Fibroblast of pulmonary artery (primary cell): ENCODE results near the gene MCMBP.
A peak's percentile ranks its signal among the peaks of the same experiment; 100 is the strongest.

ENCODE experiments used
- DNase-seq: peaks from one replicate; pipeline ENCODE4 v3.0.0-alpha.2; 2010; ENCODE audit warnings: low read depth
- H3K4me3 ChIP-seq: replicated peaks from 2 replicates; pipeline ENCODE4 v1.5.1; 2011; ENCODE audit warnings: low read depth, mild to moderate bottlenecking, control low read depth, low read length, moderate library complexity
- TF ChIP-seq, protein P1 (sequence below): IDR thresholded peaks from 2 replicates; pipeline ENCODE4 v1.5.1; 2011; ENCODE audit warnings: mild to moderate bottlenecking, control low read depth, low read length, inconsistent platforms; ENCODE audit errors: missing control alignments

MCMBP gene

GRCh38 chr10:119812684-119813083 is 60.0 kb downstream of the MCMBP start:
- TF ChIP-seq, protein P1, sequence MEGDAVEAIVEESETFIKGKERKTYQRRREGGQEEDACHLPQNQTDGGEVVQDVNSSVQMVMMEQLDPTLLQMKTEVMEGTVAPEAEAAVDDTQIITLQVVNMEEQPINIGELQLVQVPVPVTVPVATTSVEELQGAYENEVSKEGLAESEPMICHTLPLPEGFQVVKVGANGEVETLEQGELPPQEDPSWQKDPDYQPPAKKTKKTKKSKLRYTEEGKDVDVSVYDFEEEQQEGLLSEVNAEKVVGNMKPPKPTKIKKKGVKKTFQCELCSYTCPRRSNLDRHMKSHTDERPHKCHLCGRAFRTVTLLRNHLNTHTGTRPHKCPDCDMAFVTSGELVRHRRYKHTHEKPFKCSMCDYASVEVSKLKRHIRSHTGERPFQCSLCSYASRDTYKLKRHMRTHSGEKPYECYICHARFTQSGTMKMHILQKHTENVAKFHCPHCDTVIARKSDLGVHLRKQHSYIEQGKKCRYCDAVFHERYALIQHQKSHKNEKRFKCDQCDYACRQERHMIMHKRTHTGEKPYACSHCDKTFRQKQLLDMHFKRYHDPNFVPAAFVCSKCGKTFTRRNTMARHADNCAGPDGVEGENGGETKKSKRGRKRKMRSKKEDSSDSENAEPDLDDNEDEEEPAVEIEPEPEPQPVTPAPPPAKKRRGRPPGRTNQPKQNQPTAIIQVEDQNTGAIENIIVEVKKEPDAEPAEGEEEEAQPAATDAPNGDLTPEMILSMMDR, result no peak

DNA sequence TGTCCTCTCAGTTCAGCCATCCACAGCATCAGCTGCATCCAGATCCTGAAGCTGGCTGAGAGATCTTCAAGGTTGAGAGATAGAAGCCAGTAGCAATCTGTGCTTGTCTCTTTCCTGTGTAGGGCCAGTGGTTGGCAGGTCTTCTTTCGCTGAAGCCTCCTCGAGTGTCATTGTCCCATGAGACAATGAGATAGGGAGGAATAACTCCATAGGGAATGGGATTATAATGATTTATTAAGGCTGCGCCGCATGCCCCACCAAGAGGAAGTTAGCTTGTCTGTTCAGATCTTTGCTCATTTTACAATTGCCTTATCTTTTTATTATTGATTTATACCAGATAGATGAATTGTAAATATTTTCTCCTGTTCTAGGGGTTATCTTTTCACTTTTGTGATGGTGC is 61.5 kb downstream of the MCMBP start:
- TF ChIP-seq, protein P1, result no peak
- no peak overlapping the region for H3K4me3 ChIP-seq
- no peak for DNase-seq

More at GRCh38 chr10:119812684-119813083, 60.0 kb downstream of the MCMBP start:
- H3K4me3 ChIP-seq, result no peak overlapping the region
- no peak for DNase-seq

GRCh38 chr10:119807960-119808697 is 64.5 kb downstream of the MCMBP start:
- DNase-seq, result peak; percentile 39
- H3K4me3 ChIP-seq, result no peak overlapping the region
- TF ChIP-seq, protein P1, result no peak

GRCh38 chr10:119806334-119807130 is 66.1 kb downstream of the MCMBP start:
- no peak overlapping the region for H3K4me3 ChIP-seq
- TF ChIP-seq, protein P1, result no peak

GRCh38 chr10:119805702-119806230 is 66.9 kb downstream of the MCMBP start:
- H3K4me3 ChIP-seq, result no peak overlapping the region
- TF ChIP-seq, protein P1, result no peak
- no peak for DNase-seq

More at GRCh38 chr10:119806334-119807130, 66.1 kb downstream of the MCMBP start:
- DNase-seq, result no peak

DNA sequence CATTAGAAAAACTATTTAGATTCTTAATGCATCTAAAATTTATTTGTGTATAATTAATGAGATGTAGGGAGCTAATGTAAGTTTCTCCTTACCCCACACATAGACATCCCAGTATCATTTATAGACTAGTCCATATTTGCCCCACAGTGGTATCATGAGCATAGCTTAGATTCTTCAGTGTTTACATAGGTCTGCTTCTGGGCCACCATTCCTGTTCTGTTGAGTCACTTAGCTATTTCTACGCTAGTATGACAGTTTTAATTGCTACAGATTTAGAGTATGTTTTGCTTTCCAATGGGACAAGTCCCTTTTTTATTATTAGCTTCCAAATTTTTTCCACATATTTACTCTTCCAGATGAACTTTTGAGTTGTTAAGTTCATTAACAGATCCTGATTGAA is 69.4 kb downstream of the MCMBP start:
- peak; percentile 51 for DNase-seq
- TF ChIP-seq, protein P1, result no peak
- H3K4me3 ChIP-seq, result no peak overlapping the region
